ENCODE measurements around the gene PRDM15.

DNA sequence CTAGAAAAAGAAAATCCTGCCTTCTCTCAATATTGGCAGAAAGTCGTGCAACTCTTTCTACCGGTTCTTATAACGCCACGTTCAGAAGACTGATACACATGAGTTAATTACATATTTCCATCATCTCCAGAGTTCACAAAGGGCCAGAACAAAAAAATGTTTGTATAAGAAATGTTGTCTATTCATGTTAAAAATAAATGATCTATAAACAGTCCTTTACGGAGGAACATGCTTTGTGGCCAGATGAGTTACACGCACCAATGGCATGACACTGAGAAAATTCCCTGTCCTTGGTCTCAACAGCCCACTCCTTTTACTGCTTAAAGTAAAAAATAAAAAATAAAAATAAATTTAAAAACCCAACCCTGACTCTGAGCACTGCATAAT, 45.2 kb upstream of the PRDM15 start:
- TF ChIP-seq, protein P1, sequence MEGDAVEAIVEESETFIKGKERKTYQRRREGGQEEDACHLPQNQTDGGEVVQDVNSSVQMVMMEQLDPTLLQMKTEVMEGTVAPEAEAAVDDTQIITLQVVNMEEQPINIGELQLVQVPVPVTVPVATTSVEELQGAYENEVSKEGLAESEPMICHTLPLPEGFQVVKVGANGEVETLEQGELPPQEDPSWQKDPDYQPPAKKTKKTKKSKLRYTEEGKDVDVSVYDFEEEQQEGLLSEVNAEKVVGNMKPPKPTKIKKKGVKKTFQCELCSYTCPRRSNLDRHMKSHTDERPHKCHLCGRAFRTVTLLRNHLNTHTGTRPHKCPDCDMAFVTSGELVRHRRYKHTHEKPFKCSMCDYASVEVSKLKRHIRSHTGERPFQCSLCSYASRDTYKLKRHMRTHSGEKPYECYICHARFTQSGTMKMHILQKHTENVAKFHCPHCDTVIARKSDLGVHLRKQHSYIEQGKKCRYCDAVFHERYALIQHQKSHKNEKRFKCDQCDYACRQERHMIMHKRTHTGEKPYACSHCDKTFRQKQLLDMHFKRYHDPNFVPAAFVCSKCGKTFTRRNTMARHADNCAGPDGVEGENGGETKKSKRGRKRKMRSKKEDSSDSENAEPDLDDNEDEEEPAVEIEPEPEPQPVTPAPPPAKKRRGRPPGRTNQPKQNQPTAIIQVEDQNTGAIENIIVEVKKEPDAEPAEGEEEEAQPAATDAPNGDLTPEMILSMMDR (conservative IDR thresholded peaks at IDR 0.05; ENCODE audit: low read depth, low read length) = no peak
- no peak for TF ChIP-seq EZH2 (IDR thresholded peaks at IDR 0.05; ENCODE audit: borderline replicate concordance, low read depth, low read length, poor library complexity, severe bottlenecking)

All from A673 (cell line).